Measurements from ENCODE around the gene WT1.

The WT1 gene

DNA sequence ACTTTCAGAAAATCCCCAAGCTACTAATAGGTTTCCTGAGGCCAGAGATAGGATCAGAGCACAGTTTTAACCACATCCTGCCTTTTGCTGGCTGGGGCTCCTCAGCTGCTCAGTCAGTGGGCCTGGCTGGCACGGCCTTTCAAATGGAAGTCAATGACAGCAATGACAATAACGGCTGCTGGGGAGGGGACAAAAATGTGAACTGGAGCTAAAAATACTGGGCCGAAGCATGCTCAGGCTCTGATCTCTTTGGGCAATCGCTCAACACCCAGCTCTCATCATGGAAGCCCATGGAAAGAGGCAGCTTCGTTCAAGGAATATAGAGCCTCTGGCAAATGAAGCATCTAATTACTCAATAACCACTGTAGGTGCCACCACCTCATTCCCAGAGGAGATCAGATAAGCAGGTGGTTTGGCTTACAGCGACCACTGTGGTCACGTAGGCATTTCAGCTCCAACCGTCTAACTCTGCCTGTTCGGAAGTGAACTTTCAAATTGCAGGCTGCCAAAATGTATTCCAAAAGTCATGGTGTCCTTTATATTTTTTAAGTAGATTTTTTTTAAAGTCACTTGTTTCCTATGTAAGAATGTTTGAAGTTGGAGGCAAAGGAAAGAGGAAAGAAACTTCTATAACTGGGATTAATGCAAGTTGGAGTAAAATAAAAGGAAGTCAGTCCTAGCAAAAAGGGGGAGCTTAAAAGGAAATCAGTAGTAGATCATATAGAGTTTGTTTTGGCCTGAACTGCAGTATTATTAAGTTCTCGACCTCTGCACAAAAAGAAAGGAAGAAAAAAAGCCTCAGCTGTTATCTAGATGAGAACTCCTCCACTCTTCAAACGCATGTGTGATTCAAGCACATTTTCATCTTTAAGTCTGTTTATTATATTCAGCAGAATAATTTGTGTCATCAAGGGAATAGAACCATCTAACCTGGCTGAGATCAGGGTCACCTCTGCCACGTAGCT is 14.1 kb downstream of the WT1 start:
- no peak for DNase-seq

DNA sequence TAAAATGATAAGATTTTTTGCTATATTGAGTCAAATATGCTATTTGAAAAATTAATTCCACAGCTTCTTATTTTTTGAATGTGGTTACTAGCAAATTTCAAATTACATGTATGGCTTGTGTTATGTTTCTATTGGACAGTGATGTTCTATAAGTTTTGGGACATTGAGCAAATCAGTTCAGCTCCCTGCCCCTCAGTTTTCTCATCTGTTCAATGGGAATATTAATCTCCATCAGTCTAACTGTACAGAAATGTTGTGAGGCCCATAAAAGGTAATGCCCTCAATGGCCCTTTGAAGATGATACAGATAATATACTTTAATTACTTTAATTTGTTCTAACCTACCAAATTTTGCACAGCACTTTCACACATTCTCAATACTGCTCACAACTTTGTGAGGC is 15.2 kb downstream of the WT1 start:
- no peak for DNase-seq

DNA sequence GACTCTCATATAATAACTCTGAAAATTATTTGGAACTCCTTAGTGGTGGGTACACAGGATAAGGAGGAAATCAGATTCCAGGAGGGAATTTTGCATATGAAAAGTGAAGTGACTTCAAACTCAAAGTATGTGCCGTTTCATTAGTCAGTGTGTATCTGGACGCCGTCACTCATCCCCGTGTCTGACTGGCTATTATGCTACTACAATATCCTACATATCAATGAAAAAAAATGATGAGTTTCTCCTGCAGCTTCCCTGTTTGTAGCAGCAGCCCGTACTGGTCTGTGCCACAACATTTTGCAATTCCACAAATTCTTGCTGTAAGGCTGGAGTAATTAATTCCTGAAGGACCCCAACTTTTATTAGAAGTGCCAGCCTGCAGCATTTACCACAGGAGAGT is 16.5 kb downstream of the WT1 start:
- no peak for DNase-seq

DNA sequence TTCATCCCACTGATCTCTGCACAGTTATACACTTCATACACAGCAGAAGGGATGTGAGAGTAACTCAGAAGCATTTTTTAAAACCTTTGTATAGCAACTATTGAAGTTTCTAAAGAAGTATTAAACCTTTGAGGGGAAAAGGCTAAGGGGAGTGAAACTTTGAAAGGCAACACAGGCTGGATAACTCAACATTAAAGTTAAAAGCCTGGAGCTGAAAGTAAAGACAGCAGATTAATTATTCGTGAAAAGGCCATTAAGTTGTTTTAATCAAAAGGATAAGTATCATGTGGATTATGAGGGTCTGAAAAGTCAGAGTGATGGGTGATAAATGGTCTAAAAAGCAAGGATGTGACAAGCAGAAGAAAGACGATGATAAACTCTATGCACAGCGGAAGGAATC is 17.5 kb downstream of the WT1 start:
- no peak for DNase-seq

DNA sequence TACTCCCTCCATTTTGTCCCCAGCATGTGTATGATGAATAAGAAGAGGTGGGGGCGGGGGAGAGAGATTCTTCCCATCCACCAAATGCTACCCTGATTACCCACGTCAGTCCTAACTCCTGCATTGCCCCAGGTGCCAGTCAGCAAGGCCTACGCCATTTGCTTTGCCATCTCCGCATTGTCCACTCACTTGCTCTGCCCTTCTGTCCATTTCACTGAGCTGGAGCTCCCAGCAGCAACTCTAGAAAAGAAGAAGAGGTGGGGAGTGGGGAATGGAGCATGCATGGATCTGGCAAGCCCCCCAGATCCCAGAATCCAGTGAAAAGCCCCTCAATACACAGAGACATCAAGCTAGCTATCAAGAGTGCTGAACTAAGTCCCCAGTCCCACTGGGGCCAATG is 19.0 kb downstream of the WT1 start:
- no peak for DNase-seq

DNA sequence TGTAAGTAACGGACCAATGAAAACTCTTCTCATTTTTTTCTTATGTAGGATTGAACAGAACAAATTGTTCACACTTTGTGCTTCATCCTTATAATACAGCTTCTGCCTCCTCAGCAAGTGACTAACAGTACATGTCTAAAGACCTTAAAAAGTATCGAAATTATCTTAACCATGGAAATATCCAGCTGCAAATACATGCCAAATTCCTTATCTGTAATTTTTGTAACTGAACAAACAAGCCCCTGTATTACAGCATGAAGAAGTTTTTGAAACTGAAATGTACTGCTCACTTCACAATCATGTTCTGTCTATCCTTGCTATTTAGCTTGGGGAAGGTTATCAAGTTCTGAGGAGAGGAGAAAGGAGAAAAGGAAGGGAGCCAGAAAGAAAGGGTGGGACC is 20.4 kb downstream of the WT1 start:
- DNase-seq = no peak

DNA sequence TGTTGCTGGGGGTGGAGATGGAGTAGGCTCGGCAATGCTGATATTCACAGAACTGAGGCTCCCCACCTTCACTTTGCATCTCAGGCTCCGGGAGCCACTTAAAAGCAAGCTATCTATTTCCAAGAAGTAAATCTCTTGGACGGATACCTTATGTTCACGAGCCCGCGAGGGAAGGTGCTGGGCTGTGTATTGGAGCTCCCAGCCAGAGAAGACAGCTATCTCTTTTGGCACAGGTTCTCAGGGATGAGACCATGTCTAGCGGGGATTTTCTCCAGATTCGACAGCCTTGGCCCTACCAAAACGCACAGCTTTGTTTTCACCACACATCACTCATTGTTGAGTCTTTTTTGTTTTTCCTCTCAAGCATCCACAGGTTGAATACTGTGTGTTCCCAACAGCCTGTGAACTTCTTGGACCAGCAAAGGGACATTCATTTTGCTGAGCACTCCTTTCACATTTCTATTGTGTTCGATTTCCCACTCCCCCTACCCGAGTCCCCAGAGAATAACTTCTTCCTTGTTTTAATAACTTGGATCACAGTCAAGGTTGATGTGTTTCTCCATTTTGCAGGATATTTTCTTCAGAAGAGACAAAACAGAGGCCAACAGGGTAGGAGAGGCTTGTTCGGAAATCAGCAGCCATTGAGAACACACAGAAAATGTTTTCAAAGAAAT is 23.3 kb downstream of the WT1 start:
- no peak for DNase-seq

DNA sequence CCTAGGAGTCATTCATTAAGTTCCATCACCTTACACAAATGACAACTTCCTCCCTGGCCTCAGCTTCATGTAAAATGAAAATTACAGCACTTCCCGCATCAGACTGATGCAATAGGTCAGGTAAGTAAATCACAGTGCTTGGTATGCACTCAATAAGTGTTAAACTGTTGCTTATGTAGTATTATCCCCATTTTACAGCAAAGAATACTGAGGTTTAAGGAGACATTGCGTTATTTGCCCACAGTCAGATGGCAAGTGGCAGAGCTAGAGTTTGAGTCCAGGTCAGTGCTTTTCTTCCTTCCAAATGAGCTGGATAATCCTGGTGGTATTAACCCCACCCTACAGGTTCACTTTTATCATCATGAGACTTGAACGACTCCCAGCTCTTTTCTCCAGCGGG is 29.7 kb downstream of the WT1 start:
- no peak for DNase-seq

DNA sequence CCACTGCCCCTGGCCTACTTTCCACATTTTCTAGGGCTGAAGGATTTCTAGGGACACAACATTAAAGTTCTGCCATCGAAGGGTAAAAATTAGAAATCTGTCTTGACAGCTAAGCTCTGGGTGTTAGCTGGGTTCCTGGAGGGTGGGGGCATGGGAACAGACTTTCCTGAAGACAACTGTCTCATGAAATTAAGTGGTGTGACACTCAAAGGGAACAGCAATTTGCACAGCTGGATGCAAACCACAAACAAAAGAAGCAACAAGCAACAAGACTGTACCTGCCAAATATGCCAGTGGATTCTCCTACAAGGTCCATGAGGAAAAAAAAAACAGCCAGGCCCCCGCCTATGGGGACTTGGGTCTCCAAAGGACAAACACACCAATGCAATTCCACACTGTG is 32.5 kb downstream of the WT1 start:
- no peak for DNase-seq

DNA sequence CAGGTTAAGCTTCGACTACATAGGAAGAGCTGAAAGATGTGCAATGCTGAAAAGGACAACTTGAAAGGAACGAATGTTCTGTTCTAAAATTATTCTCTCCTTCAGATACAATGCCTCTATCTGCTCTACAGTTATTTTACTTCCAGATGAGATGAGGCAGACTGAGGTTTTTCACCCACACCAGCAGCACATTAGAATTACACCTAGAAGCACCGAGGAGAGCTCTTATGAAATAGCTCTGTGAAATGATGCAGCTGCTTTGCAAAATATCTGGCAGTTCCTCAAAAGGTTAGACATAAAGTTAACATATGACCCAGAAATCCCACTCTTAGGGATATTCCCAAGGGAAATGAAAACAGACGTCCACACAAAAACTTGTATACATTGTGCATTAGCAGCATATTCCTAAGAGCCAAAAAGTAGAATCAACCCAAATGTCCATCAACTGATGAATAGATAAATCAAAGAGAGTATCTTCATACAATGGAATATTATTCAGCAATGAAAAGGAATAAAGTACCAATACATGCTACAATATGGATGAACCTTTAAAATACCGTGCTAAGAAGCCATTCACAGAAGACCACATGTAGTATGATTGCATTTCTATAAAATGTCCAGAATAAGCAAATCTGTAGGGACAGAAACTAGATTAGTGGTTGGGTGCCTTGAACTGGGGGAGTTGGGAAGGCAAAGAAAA is 34.5 kb downstream of the WT1 start:
- no peak for DNase-seq

DNA sequence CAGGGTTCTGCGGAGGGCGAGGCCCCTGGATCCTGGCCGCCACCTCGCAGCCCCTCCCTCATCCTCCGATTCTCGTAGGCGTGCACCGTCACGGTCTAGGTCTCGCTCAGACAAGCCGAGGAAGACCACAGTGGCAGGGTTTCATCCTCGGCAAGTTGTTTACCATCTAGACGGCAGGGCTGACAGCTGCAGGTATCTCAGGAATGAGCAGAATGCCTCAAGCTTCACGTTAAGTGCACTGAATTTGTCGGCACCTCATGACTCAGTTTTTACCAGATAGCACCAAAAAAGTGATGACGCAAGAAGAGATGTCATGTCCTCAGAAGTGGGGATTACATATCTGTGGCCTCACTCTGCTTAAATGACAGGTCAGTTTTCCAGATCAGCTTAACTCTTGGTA is 35.1 kb downstream of the WT1 start:
- DNase-seq = no peak

DNA sequence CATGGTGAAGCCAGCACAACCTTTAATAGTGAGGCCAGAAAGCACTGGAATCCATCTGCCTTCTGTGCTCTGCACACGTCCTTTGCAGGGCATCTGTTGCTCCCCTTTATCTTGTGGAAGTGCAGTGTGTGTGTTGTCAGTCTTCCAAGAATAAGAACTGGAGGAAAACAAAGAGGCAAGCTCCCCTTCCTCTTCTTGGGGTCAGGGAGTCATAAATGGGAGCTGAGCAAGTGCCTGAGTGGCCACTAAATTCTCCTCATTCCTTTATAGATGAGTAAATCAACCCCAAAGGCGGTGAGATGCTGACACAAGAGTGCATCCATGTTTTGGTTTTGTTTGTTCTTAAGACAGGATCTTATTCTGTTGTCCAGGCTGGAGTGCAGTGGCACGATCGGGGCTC is 38.3 kb downstream of the WT1 start:
- DNase-seq = no peak

DNA sequence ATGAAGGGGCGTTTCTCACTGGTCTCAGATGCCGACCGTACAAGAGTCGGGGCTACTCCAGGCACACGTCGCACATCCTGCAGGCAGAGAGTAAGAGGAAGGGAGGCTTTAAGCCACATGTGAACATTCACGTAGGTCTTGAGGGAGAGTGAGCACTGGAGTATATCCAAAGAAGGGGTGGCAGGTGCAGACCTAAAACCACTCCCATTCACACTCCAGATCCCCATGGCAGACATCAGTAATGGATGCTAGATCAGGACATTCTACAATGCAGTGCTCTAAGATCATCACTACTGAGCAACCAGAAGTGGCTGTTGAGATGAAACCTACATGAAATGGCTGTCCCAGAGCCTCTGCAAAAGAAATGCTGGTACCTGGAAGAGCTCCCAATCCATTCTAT is 39.0 kb downstream of the WT1 start:
- DNase-seq = no peak

DNA sequence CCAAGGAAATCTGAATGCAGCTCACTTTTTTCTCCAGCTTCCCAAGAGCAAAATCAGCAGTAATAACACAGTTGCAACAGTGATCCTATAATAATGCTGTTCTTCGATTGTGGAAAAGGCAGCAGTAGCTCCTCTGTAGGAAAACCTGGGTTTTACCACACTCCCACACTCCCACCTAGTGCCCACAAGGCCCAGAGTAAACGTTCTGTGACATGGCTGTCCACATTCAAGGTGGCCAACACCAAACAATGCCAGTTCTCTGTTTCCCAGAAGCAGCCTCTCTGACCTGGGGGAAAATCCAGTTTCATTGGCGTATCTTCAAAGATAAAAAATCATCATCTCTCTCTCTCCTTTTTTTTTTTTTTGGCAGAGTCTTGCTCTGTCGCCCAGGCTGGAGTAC is 40.2 kb downstream of the WT1 start:
- no peak for DNase-seq

DNA sequence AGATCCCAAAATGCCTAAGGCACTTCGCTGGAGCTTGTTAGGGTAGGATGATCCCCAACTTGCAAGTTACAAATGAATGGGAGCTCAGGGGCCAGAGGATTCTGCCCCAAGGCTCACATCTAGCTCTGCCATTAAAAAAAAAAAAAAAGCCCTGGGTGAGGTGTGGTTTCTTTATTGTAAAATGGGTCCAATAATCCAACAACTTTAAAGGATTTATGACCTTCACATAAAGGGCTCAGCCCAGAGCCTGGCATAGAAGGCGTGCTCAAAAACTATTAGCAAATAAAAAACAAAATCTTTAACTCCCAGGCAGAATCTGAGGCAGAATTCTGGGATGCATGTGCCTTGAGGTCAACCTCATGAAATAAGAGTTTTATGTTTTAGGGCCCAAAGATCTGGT is 42.5 kb downstream of the WT1 start:
- DNase-seq = no peak

DNA sequence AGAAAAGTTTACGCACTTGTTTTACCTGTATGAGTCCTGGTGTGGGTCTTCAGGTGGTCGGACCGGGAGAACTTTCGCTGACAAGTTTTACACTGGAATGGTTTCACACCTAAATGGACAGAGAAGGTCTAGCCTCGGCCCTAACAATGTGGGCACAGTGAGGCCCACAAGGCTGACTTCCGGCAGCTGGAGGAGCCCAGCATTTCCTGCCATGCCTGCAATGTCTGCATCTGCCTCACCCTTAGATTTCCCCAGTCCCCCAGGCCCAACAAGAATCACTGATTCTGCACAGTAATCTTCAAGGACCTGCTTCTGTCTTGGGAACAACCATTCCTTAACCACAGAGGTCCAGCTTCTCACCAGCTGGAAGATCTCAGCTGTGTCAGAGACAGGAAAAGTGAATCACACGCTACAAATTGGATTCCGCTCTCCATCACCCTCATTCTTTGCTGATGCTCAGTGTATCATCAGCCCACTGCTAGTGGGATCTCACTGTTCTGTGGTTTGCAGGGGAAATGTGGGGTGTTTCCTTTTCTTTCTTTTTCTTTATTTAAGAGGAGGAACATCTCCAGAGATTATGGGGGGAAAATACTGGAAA is 43.3 kb downstream of the WT1 start:
- DNase-seq = no peak

DNA sequence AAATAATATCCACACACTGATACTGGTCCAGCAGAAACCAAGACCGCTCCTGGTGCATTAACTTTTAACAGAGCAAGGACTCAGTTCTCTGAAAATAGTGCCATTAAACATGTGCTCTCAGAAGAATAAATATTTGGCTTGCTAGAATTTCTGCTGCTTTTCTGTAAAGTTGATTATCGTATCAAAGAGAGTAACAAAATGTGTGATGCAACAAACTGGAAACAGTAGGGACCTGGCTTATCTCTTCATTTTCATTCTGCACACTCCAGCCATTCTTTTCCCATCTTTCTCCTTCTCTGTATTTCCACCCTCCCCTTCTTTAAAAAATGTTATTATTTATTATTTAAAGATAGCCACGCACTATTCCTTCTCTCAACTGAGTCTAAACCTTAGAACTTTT is 43.9 kb downstream of the WT1 start:
- DNase-seq = no peak

DNA sequence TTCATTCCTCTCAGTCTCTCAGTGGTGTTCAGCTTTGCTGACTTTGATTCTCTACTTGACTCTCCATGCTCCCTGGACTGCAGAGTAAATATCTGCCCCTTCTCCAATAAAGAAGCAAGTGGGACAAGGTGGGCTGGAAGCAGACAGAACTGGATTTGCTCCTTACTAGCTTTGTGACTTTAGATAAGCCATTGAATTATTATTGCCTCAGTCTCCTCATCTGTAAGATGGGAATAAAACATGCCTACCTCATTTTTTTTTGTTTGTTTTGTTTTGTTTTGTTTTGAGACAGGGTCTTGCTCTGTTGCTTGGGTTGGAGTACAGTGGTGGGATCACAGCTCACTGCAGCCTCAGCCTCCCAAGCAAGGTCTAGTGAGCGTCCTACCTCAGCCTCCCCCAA is 44.6 kb downstream of the WT1 start:
- no peak for DNase-seq

DNA sequence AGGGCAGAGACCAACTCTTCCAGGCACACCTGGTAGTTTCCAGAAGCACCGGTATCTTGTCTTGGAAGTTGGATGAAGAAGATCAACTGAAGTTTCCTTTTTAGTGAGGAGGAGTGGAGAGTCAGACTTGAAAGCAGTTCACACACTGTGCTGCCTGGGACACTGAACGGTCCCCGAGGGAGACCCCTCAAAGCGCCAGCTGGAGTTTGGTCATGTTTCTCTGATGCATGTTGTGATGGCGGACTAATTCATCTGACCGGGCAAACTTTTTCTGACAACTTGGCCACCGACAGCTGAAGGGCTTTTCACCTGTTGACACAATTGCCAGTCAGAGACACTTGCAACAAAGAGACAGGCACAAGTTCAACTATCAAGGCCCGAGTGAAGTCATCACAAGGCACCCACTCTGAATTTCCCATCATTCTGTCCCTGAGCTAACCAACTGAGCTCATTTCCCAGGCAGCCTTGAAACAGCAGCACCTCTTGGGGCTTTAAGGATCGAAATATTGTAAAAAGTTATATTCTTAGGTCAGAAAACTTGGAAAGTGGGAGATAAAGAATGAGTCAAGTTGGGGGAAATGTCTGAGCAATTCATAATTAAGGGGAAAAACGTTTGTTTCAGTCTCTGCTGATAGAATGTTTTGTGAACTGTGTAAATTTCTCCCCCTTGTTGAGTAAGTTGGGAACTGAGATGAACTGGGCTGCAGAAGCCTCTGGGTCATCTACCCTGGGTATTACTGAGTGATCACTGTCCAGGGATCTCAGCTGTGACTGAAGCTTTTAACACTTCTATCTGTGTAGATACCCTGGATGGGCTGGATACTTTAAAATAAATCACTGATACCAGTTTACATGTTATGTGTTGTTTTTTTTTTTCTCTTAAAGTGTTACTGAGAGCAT is 46.2 kb downstream of the WT1 start:
- no peak for DNase-seq

DNA sequence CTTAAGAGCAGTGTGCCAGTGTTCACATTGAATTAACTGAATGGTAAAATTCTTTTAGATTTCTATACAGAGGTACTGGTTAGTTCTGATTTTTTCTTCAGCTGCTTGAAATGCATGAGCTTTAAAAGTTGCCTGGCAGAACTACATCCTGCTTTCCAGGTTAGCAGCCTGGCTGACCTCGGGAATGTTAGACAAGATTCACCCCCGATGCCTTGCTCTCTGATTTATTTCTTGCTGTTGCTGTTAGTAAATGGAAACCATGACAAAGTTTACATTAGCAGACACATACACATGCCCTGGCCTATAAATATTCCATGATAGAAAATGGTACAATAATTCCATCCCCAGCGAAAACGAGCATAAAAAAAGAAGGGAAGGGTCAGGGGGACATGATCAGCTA is 47.0 kb downstream of the WT1 start:
- no peak for DNase-seq

DNA sequence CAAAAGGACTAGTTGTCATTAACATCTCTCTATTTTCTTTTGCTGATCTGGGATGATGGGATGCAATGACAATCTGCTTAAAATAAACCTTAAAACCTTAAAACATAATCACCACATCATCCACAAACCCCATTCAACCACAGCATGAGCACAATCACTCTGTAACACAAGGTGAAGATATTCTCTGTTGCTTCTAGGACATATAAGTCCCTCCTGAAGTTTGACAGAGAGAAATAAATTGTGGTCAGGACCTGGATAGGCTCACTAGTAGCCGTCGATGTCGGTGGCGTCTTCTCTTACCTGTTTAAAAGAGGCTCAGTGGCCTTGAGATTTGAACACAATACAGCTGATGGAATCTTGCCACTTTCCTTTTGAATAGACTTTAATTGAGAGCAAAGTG is 47.9 kb downstream of the WT1 start:
- DNase-seq = no peak

DNA sequence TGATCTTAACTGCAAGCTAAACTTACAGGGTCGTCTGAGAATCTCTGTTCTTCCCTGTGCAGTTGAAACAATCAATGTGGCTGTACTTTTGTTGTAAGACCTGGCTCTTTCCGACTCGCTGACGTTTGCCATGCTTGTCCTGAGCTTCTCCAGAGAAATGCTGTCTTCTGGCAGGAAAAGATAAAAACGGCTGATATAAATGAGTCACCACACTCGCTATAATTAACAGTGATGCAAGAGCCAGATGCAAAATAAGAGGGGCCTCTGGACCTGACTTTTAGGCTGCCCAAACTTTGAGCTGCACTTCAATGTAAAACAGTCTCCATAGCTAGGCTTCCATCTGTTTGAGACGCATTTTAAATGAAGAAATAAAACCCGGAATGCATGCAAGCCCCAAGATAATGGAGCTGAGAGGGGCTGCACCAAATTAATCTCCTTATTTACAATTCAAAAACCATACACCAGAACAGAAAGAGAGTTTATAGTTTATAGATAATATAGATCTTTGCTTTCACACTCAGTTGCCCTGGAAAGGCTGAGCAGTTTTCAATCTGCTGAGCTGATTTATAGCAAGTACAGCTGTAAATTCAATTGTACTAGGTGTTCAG is 48.5 kb downstream of the WT1 start:
- no peak for DNase-seq

Measured in NCI-H524 treated with DMSO at 0.1 percent for 48 hours (cell line).